HepG2 (cell line): ENCODE measurements around the gene NPAS2. TPM values are rescaled to one million over a fixed set of nuclear protein-coding genes. Genes with fewer than 3 reads are reported as not detected.
A peak's percentile ranks its signal among the peaks of the same experiment; 100 is the strongest.

Source experiments
- AFF4 ChIP-seq: sonication (generic); formaldehyde crosslinking; IDR thresholded peaks from 2 replicates; pipeline ENCODE4 v1.4.0; 2020; ENCODE audit warnings: missing genetic modification reagents
- BCL3 ChIP-seq: sonication (generic); formaldehyde crosslinking; IDR thresholded peaks from 2 replicates; pipeline ENCODE4 v1.5.1; 2020; ENCODE audit warnings: mild to moderate bottlenecking, missing genetic modification reagents, moderate library complexity
- ERF ChIP-seq: IDR thresholded peaks from 2 replicates; pipeline ENCODE4 v1.6.1; 2018; ENCODE audit warnings: missing biosample characterization, missing genetic modification reagents
- GATAD1 ChIP-seq: IDR thresholded peaks from 2 replicates; pipeline ENCODE4 v1.6.1; 2016; ENCODE audit warnings: missing genetic modification reagents, missing compliant biosample characterization
- JUNB ChIP-seq: sonication (generic); formaldehyde crosslinking; IDR thresholded peaks from 2 replicates; pipeline ENCODE4 v1.8.0; 2022; ENCODE audit warnings: missing genetic modification reagents, mild to moderate bottlenecking, borderline replicate concordance
- MEF2D ChIP-seq: sonication (generic); formaldehyde crosslinking; IDR thresholded peaks from 2 replicates; pipeline ENCODE4 v1.5.1; 2020; ENCODE audit warnings: mild to moderate bottlenecking, missing genetic modification reagents
- MXD4 ChIP-seq: IDR thresholded peaks from 2 replicates; pipeline ENCODE4 v1.6.1; 2016; ENCODE audit warnings: mild to moderate bottlenecking, missing biosample characterization, missing genetic modification reagents
- PRPF4 ChIP-seq: fragments of 200-400 bp; formaldehyde crosslinking; IDR thresholded peaks from 2 replicates; pipeline ENCODE4 v1.6.1; 2016; ENCODE audit warnings: low read length, low read depth; ENCODE audit not compliant: poor library complexity, severe bottlenecking
- RARA ChIP-seq: IDR thresholded peaks from 2 replicates; pipeline ENCODE4 v1.6.1; 2016; ENCODE audit warnings: missing genetic modification reagents, missing compliant biosample characterization
- RFX3 ChIP-seq: IDR thresholded peaks from 2 replicates; pipeline ENCODE4 v1.6.1; 2016; ENCODE audit warnings: missing biosample characterization, missing genetic modification reagents
- SAP130 ChIP-seq: IDR thresholded peaks from 2 replicates; pipeline ENCODE4 v1.6.1; 2016; ENCODE audit warnings: low read depth
- SIN3A ChIP-seq: IDR thresholded peaks from 2 replicates; pipeline ENCODE4 v1.6.1; 2011; ENCODE audit warnings: low read depth, mild to moderate bottlenecking, control low read depth, low read length, borderline replicate concordance
- SMAD9 ChIP-seq: sonication (generic); formaldehyde crosslinking; IDR thresholded peaks from 2 replicates; pipeline ENCODE4 v1.5.1; 2020; ENCODE audit warnings: mild to moderate bottlenecking, missing genetic modification reagents
- SMC3 ChIP-seq: IDR thresholded peaks from 2 replicates; pipeline ENCODE4 v1.6.1; 2011; ENCODE audit warnings: low read length, improper control_type of control experiment
- TGIF2 ChIP-seq: IDR thresholded peaks from 2 replicates; pipeline ENCODE4 v1.6.1; 2016; ENCODE audit warnings: control low read depth, missing compliant biosample characterization
- ZBTB1 ChIP-seq: sonication (generic); formaldehyde crosslinking; IDR thresholded peaks from 2 replicates; pipeline ENCODE4 v1.4.0; 2020; ENCODE audit warnings: missing genetic modification reagents, borderline replicate concordance
- ZBTB7A ChIP-seq: sonication (generic); formaldehyde crosslinking; IDR thresholded peaks from 2 replicates; pipeline ENCODE4 v1.8.0; 2022; ENCODE audit warnings: mild to moderate bottlenecking, missing genetic modification reagents
- ZFP82 ChIP-seq: sonication (generic); formaldehyde crosslinking; IDR thresholded peaks from 2 replicates; pipeline ENCODE4 v1.5.1; 2020; ENCODE audit warnings: mild to moderate bottlenecking, missing genetic modification reagents, borderline replicate concordance
- ZFX ChIP-seq: sonication (generic); formaldehyde crosslinking; IDR thresholded peaks from 2 replicates; pipeline ENCODE4 v1.4.0; 2020; ENCODE audit warnings: mild to moderate bottlenecking, low read depth, missing genetic modification reagents, moderate library complexity
- ZKSCAN5 ChIP-seq: sonication (generic); formaldehyde crosslinking; IDR thresholded peaks from 2 replicates; pipeline ENCODE4 v1.5.1; 2020; ENCODE audit warnings: mild to moderate bottlenecking, missing genetic modification reagents
- ZNF225 ChIP-seq: sonication (generic); formaldehyde crosslinking; IDR thresholded peaks from 2 replicates; pipeline ENCODE4 v1.4.0; 2020; ENCODE audit warnings: mild to moderate bottlenecking, missing genetic modification reagents
- ZNF280D ChIP-seq: sonication (generic); formaldehyde crosslinking; IDR thresholded peaks from 2 replicates; pipeline ENCODE4 v1.5.1; 2020; ENCODE audit warnings: mild to moderate bottlenecking, missing genetic modification reagents
- ZNF709 ChIP-seq: sonication (generic); formaldehyde crosslinking; IDR thresholded peaks from 2 replicates; pipeline ENCODE4 v1.5.0; 2020; ENCODE audit warnings: mild to moderate bottlenecking, missing genetic modification reagents
- polyA plus RNA-seq, 8 experiments: library from polyadenylated mRNA; depleted of rRNA in 3 of 8; stranded (reverse) in 7 of 8; unstranded in 1 of 8; fragments of >200 nt; fragmentation: Illumina TruSeq in 4 of 8; extraction: Trizol in 4 of 8; gene quantifications; 2 replicates each; pipeline versions ENCODE4 v1.2.1 to v1.2.3, GENCODE V29; 2011 to 2016; ENCODE audit warnings: low read depth in 4 of 8, missing spikeins in 1 of 8, mixed read lengths in 1 of 8; ENCODE audit not compliant: insufficient read depth in 1 of 8
- total RNA-seq, 5 experiments: library from RNA; depleted of rRNA; stranded (reverse); fragments of >200 nt; fragmentation: Illumina TruSeq; extraction: Trizol; gene quantifications; 2 replicates each; pipeline ENCODE4 v1.2.3, GENCODE V29; 2016; ENCODE audit warnings: low read depth in 1 of 5

Gene NPAS2
- total and polyA plus RNA-seq, 2 of the 13 experiments (the other 11 are each of a cell fraction or from before 2014, with no cell fraction given) = 14.8 to 37.5 TPM

- TF ChIP-seq PRPF4 (no peak), ZFX (peak; percentile 93), ZFP82 (no peak), ZBTB7A (CRISPR knock-in tag) (peak; percentile 98), ZNF280D (CRISPR knock-in tag) (peak; percentile 94), SIN3A (0 out of 2 replicates have a peak, but pooled peaks have one; percentile 61), AFF4 (CRISPR knock-in tag) (0 out of 2 replicates have a peak, but pooled peaks have one; percentile 2), MEF2D (peak; percentile 70; the same call in 1 of the 2 replicates), GATAD1 (peak; percentile 18; the same call in 1 of the 2 replicates), RARA (CRISPR knock-in tag) (peak; percentile 81), RFX3 (CRISPR knock-in tag) (0 out of 2 replicates have a peak, but pooled peaks have one; percentile 10), ZKSCAN5 (CRISPR knock-in tag) (no peak), ZBTB1 (CRISPR knock-in tag) (no peak), TGIF2 (CRISPR knock-in tag) (peak; percentile 77), BCL3 (CRISPR knock-in tag) (no peak), ERF (CRISPR knock-in tag) (peak; percentile 53; the same call in 1 of the 2 replicates), ZNF225 (CRISPR knock-in tag) (0 out of 2 replicates have a peak, but pooled peaks have one; percentile 72), SAP130 (CRISPR knock-in tag) (peak; percentile 67), JUNB (no peak), SMC3 (peak; percentile 22; the same call in 1 of the 2 replicates), SMAD9 (peak; percentile 89), ZNF709 (CRISPR knock-in tag) (no peak; the same call in 1 of the 2 replicates), MXD4 (CRISPR knock-in tag) (peak; percentile 56; the same call in 1 of the 2 replicates)
Observed at GRCh38 chr2:100818606-100819369, 1.2 kb upstream of the NPAS2 start (continued).
